ENCODE data around the gene WBP1L.
"Not testable (repeated sequence)": the region's sequence is repeated elsewhere in the genome, so short reads cannot be mapped to it uniquely, and the experiment has no call there.

WBP1L gene

DNA sequence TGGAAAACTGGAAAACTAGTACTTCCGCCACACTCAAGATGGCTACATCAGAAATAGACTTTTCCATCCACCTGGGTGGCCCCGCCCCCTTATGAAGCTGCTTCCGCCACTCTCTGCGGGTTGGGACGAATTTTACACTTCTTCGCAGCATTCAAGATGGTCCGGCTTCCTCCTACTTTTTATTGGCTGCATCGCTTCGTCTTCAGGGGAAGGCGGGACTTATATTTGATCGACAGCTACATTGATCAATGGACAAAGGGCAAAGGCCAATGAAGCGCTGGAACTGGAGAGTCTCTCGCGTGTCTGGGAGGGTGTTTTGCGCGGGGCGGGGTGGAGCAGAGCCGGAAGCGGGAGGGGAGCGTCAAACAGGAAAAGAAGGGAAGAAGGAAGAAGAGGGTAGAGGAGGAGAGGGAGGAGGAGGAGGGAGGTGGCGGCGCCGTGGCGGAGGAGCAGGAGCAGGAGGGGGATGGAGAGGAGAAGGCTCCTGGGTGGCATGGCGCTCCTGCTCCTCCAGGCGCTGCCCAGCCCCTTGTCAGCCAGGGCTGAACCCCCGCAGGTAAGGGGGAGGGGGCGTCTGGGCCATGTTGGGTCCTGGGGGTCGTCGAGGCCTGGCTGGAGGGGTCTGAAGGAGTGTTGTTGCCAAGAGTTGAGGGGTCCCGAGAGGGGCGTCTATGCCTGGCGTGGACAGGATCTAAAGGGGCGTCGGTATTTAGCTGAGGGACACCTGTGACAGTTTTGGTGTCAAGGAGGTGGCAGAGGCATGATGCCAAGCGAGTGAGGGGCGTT, at the start of gene WBP1L:
TSS of gene WBP1L (plus strand) at position 361 of the 786 bp plus-strand sequence. CDS start at position 467, 106 bp downstream.
- in situ Hi-C loops (cut with HindIII; ENCODE audit: low sequenced_read_pairs), result no loop called here

DNA sequence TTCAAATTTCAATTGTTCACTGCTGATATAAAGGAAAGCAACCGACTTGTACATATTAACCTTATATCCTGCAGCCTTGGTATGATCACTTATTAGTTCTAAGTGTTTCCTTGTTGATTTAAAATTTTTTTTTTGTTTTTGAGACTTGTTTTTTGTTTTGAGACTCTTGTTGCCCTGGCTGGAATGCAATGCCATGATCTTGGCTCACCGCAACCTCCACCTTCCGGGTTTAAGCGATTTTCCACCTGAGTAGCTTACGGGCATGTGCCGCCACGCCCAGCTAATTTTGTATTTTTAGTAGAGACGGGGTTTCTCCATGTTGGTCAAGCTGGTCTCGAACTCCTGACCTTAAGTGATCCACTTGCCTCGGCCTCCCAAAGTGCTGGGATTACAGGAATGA, 48.3 kb upstream of the WBP1L start:
- in situ Hi-C loops (cut with HindIII; ENCODE audit: low sequenced_read_pairs), result not testable (repeated sequence)

DNA sequence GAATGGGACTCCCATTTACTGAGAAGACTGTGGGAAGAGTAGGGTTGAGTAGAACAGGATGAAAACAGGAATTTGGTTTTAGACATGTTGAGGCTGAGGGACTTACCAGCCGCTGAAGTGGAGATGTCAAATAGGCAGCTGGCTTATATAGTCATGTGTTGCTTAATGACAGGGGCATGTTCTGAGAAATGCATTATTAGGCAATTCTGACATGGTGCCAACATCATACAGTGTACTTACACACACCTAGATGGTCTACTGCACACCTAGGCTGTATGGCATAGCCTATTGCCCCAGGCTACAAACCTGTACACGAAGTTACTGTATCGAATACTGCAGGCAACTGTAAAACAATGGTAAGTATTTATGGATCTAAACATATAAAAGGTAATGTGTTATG, 47.0 kb upstream of the WBP1L start:
- in situ Hi-C loops (cut with HindIII; ENCODE audit: low sequenced_read_pairs), result no loop called here

DNA sequence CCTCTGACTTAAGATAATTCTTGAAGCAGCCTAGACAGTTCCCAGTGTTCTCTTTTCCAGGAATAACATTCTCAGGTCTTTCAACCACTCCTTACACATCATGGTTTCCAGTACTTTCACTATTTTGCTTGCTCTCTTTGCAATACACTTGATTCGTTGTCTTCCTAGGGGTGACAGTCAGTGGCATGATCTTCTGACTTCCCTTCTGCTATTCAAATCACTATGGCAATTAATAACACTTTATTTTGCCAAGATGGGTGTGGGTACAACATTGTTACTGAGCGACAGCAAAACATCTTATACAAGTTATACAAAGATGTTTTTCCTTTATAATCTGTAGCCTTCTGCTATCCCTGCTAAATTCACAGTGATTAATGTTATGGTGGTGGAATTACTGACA, 44.9 kb upstream of the WBP1L start:
- in situ Hi-C loops (cut with HindIII; ENCODE audit: low sequenced_read_pairs), result no loop called here

DNA sequence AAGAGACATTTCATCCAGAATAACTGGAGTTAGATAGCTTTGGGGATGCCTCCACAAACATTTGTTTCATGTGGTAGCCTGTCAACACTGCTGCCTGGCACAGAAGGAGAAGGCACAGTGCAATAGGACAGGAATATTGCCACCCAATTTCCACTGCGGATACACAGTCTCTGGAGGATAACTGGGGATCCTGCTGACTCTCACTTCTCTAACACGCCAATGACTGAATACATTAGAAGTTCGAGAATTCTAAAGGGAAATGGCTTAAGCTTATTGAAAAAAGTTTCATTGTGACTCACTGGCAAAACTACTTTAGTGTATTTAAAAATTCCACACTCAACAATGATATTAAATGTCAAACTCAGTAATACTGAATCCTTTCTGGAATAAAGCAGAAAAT, 42.5 kb upstream of the WBP1L start:
- in situ Hi-C loops (cut with HindIII; ENCODE audit: low sequenced_read_pairs), result no loop called here

DNA sequence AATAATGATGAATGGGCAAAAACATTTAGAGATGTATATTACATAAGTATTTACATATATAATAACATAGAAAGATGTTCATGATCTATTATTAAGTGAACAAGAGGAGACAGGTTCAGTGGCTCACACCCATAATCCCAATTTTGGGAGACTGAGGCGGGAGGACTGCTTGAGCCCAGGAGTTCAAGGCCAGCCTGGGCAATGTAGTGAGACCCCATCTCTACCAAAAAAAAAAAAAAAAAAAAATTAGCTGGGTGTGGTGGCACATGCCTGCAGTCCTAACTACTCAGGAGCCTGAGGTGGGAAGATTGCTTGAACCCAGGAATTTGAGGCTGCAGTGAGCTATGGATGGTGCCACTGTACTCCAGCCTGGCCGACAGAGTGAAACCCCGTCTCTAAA, 42.0 kb upstream of the WBP1L start:
- in situ Hi-C loops (cut with HindIII; ENCODE audit: low sequenced_read_pairs), result no loop called here

DNA sequence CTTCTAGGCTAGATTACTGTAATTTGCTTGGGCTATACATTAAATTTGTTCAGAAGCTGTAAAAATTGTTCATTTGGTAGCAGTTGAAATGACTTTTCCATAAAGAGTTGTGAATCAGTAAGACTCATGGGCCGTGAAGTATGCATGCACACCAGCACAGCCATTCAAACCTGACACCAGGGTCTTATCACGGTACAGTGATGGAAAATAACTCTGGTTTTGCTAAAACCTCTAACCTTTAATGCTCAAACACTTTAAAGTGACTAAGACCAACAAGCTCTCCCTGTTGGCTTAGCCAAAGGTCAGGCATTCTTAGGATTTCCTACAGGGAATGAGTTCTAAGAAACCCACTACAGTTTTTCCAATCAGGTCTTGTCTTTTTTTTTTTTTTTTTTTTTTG, 41.0 kb upstream of the WBP1L start:
- in situ Hi-C loops (cut with HindIII; ENCODE audit: low sequenced_read_pairs), result no loop called here

DNA sequence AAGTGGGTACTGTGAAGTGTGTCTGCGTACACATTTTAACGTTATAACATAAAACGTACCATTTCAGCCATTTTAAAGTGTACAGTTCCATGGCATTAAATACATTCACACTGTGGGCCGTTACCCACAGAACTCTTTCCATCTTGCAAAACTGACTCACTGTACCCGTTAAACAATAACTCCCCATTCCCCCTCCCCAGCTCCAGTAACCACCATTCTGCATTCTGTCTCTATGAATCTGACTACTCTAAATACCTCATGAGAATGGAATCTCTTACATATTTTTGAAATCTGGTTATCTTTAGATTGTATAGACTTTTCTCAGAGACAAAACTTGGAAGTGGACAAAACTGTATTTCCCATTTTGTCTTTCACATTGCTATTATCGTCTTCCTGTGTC, 38.8 kb upstream of the WBP1L start:
- in situ Hi-C loops (cut with HindIII; ENCODE audit: low sequenced_read_pairs), result no loop called here

DNA sequence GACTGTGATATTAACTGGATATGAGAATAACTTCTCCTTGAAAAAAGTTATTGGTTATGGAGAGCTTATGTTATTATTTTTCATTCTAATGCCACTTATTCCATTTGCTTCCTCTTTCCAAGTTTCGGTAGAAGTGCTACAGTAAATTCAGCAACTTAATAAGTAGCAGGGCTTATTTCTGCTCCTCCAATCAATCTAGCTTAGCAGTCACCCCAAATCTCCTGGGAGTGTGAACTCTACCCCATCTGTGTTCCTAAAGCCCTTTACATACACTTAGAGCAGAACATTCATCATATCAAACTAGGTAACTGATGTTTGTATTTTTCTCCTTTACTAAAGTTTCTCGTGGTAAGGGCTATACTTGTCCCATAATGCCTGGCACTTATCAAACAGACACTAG, 38.2 kb upstream of the WBP1L start:
- in situ Hi-C loops (cut with HindIII; ENCODE audit: low sequenced_read_pairs), result no loop called here

DNA sequence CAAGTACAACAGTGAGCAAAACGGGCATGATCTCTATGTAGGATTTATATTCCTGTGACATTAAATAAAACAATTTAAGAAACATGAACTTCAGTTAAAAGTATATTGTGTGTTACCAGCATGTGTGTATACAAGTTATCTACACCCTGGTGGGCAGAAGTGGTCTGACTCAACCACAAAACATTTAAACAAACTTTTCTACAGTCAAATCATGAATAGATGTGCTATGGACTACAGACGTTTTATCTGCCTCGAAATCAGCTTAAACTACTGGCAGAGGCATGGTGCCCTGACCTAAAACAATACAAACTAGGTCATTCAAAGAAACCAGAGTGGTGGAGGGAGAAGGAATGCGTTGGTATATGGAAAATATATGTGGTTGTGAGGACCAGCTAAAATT, 33.1 kb upstream of the WBP1L start:
- in situ Hi-C loops (cut with HindIII; ENCODE audit: low sequenced_read_pairs), result no loop called here

DNA sequence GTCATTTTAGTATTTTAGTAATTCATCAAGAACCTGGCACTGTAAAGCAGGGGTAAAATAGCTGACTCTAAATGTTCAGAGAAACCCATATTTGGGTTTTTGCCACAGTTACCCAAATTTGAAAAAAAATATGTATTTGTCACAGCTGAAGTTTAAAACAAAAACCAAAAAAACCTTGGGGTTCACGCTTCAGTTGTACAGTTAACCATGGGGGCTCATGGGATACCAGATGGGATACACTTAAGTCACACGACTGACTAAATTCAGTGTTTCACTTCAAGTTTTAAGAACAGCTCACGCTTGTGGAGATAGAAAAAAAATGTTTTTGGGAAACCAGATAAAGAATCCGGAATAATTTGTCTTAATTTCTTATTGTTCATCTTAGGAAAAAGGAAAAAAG, 31.7 kb upstream of the WBP1L start:
- in situ Hi-C loops (cut with HindIII; ENCODE audit: low sequenced_read_pairs), result no loop called here

DNA sequence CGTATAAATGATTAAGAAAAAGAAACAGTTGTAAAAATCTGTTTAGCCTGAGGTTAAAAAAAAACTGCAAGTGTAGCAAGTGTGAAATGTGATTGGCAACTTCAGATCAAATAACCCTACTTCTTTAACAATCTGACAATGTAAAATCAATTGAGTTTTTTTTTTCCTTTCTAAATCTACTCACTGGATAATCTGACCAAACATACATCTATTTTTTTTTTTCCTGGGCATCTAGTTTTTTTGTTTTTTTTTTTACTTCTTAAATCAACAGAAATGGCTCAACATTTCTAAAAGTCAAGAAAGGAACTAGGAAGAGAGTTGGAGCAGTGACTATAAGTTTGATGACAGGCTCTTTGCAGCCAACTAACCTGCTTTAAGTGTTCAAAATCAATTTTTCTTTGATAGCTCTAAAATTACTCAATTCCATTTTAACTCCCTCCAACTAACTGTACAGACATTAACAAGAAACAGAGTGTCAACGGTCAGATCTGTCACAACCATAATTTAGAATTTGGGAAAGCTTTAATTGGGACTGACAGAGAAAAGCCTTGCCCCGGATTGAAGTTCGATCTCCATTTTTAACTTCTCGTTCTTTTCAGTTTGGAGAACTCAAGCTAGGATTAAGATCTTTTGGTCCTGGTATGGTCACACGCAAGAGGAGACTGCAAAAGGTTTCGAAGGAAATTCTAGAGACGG, 30.8 kb upstream of the WBP1L start:
- in situ Hi-C loops (cut with HindIII; ENCODE audit: low sequenced_read_pairs), result no loop called here

DNA sequence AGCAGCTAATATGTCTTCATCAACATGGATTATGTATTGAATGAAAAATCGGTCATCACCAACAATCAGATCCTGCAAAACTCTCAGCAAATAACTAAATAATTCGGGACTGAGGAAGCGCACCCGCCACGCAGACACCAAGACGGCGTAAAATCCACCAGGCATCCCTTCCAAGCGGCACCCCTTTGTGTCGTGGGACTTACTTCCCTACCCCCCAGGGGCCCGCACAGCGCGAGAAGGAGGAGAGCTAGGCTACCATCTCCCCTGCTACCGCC, 30.3 kb upstream of the WBP1L start:
- in situ Hi-C loops (cut with HindIII; ENCODE audit: low sequenced_read_pairs), result no loop called here

DNA sequence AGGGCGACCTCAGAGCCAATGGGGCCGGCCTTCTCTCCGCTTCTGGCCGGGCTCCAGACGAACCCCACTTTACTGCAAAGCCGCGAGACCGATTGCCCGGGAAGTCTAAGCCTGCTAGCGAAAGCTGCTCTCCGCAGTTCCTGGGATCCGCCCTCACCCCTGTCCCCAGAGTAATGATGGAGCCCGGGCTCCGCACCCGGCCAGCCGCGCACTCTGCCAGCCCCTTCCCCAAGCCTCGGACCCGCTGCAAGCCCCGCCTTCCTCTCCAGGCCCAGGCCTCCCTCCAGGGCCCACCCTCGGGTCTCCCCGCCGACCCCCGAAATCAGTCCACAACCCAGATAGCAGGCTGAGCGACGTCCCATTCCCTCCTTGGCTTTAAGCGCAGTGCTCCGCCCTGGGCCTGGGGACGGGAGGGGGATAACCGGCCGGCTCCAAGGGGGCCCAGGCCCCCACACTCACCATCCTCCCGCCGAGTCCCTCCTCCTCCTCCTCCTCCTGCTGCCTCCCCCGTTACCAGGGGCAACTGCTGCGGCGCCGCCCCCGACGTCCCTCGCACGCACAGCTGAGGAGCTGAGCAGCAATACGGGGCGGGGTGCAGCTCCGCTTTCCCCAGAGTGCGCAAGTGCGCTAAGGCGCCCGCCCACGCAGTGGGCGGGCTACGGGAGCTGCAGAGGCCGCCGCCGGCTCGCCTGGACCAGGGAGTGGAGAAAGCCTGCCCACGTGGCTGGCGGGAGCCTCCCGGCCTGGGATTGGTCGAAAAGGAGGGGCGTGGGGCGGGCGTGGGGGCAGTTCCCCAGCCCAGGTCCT, 29.7 kb upstream of the WBP1L start, which contains the start of gene ARL3:
TSS of gene ARL3 (minus strand) at position 584 of the 807 bp plus-strand sequence. CDS start at position 462, 122 bp downstream.
- in situ Hi-C loops (cut with HindIII; ENCODE audit: low sequenced_read_pairs), result no loop called here

DNA sequence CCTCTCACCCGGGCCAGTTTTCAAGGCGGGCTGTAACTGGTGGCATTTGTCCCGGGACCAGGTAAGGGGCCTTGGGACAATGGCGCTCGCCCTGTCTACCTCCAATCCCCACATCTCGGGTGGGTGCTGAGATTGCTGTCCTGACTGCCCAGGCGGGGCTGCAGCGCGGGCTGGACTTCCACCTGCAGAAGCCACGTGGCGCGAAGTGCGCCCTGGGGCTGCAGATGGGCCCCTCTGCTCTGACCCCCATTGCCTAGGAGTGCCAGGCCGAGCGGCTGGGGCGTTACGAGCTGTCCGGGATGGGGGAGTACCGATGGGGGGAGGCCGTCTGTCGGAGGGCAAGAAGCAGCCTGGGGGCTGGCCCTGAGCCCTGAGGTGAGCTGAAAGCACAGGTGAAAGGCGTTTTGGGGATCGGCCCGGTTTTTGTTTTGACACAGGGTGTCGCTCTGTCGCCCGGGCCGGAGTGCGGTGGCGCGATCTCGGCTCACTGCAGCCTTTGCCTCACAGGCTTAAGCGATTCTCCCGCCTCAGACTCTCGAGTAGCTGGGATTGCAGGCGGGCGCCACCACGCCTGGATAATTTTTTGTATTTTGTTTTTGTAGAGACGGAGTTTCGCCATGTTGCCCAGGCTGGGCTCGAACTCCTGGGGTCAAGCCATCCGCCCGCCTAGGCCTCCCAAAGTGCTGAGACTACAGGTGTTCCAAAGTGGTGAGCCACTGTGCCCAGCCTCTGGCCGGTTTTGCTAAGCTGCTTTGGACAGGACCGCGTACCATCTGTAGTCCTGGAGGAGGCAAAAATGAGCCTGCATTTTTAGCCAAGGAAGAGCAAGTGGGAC, 28.9 kb upstream of the WBP1L start, which contains the start of gene SFXN2:
TSS of gene SFXN2 (plus strand) at position 16 of the 835 bp plus-strand sequence. CDS start 12,001 bp downstream, outside the sequence.
- in situ Hi-C loops (cut with HindIII; ENCODE audit: low sequenced_read_pairs), result no loop called here

DNA sequence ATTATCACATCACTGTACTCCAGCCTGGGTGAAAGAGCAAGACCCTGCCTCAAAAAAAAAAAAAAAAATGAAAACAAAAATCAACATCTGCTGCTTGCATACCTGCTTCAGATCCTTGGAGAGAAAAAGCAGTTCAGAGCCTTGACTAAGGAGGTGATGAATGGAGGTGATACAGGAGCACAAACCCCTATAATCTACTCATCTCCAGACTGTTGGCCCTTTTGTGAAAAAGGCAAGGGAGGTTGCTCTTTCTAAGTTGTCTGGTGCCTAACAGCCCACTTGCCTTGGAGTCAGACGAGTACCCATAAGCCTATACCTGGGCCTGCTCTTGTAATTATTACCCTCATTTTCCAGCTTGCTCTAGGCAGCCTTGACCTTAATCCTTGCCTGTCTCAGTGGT, 27.9 kb upstream of the WBP1L start:
- in situ Hi-C loops (cut with HindIII; ENCODE audit: low sequenced_read_pairs), result no loop called here

DNA sequence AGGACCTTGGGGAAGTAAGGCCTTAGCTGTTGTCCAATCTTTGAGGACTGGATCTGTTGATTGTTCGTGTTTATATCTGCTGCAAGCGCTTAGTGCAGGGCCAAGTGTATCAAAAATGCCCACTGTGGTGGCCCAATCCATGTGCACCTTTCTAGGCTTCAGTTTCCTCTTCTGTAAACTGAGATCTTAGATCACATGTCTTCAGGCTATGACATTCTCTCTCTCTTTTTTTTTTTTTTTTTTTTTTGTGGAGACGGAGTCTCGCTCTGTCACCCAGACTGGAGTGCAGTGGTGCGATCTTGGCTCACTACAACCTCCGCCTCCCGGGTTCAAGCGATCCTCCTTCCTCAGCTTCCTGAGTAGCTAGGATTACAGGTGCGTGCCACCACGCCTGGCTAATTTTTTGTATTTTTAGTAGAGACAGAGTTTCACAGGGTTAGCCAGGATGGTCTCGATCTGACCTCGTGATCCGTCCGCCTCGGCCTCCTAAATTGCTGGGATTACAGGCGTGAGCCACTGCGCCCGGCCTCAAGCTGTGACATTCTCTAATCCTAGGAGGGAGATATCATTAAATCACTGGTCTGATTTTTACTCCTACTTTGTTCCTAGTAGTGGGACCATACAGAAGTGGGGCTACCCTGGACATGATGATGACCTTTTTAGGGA, 26.7 kb upstream of the WBP1L start:
- in situ Hi-C loops (cut with HindIII; ENCODE audit: low sequenced_read_pairs), result not testable (repeated sequence)

DNA sequence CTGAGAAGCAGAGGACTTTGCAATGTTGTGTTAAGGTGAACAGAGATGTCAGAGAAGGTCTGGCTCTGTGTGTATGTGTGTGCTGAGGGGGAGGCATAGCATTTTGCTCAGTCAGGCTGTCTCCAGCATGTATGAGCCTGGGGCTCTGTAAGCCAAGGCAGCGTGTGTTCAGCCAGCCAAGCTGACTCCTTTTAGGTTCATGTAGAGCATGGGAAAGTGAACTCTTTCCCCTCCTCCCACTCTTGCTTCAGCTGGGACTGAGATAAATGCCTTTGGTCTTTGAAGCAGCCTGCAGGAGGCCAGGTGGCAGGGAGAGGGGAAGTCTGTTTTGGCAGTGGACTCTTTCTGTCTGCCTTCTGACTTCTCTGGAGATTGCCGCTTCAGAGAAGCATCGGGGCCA, 25.5 kb upstream of the WBP1L start:
- in situ Hi-C loops (cut with HindIII; ENCODE audit: low sequenced_read_pairs), result no loop called here

DNA sequence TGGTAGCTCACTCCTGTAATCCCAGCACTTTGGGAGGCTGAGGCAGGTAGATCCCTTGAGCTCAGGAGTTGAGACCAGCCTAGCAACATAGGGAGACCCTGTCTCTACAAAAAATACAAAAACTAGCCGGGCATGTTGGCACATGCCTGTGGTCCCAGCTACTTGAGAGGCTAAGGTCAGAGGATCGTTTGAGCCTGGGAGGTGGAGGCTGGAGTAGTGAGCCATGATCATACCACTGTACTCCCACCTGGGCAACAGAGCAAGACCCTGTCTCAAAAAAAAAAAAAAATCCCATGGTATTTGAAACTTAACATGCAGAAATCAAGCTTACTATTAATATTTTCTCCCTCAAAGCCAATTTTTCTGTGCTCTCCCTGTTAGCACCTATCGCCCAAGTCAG, 23.4 kb upstream of the WBP1L start:
- in situ Hi-C loops (cut with HindIII; ENCODE audit: low sequenced_read_pairs), result no loop called here

DNA sequence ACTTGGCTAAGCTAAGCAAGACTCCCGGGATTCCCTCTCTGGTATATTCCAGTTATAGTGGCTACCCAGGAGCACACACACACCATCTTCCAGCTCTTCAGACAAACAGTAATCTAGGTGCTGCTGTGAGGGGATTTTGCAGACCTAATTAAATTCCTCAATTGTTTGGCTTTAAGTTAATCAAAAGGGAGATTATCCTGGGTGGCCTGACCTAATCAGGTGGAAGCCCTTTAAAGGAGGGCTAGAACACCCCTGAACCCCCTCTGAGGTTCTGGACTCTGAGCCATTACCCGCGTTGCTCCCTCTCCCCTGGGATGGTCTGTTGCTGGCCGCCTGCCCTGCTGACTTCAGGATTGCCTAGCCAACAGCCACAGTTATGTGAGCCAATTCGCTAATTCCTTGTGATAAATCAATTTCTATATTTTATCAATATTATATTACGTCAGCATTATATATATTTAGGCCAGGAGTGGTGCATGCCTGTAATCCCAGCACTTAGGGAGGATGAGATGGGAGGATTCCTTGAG, 22.9 kb upstream of the WBP1L start:
- in situ Hi-C loops (cut with HindIII; ENCODE audit: low sequenced_read_pairs), result no loop called here
